Cortex of kidney (tissue), 1 donor: ENCODE results near the gene RTKN2.

Source experiments
- DNase-seq: peaks from one replicate; lab custom pipeline; 2025; lab: John Stamatoyannopoulos, UW

Gene RTKN2

DNA sequence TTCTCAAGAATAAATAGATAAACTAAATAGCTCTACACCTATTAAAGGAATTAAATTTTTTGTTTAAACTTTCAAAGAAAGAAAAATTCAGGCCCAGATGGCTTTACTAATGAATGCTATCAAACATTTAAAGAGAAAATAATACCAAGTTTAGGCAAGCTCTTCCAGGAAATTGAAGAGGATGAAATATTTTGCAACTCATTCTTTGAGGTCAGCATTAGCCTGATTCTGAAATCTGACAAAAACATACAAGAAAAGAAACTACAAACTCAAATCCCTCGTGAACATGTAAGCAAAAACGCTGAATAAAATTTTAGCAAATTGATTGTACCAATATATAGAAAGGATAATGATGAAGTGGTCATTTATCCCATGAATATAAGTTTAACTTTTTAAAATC lies 93.4 kb downstream of the RTKN2 start:
- no peak for DNase-seq

DNA sequence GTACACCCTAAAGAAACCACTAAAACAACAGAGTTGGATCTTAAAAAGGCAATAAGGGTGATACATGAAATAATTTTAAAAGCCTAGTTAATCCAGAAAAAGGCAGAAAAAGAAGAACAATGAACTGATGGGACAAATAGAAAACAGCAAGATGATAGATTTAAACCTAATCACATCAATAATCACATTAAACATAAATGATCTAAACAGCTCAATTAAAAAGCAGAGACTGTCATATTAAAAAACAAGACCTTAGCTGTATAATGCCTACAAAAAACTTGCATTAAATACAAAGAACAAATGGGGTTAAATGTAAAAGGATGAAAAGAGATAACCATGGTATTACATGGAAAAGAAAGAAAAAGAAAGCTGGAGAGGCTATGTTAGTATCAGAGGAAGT lies 96.2 kb downstream of the RTKN2 start:
- no peak for DNase-seq

DNA sequence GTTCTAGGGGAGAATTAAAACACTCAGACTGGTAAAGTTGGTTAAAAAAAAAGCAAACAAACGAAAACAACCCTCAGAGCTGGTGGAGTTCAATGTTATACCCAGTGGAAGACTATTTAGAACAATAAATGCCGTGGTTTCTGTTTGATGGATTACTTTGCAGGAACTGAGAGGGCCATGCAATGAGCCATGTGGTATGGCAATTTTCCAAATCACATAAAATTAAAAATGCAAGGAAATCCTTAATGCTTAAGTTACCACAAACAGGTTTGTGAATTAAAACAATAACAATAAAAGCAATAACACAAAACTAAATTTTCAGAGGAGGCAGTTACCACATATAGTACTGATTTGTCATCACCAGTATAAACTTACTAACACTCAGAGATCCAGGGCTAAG lies 96.9 kb downstream of the RTKN2 start:
- no peak for DNase-seq

DNA sequence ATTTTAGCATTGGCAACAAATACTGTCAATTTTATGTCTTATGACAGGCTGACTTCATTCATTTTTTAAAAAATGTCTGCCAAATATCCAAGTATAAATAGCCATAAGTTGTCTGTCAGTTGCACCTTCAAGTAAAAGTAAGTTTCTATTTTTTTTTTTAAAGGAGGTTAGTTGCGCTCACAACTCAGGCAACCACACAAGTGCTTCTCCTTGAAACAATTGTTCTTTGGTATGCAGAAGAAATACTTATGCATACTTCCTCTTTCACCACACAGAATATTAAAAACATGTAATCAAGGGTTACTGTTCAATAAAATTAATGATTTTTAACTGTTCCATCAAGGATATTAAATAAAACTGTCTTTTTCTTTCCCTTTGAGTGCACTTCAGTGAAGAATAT lies 97.9 kb downstream of the RTKN2 start:
- no peak for DNase-seq

DNA sequence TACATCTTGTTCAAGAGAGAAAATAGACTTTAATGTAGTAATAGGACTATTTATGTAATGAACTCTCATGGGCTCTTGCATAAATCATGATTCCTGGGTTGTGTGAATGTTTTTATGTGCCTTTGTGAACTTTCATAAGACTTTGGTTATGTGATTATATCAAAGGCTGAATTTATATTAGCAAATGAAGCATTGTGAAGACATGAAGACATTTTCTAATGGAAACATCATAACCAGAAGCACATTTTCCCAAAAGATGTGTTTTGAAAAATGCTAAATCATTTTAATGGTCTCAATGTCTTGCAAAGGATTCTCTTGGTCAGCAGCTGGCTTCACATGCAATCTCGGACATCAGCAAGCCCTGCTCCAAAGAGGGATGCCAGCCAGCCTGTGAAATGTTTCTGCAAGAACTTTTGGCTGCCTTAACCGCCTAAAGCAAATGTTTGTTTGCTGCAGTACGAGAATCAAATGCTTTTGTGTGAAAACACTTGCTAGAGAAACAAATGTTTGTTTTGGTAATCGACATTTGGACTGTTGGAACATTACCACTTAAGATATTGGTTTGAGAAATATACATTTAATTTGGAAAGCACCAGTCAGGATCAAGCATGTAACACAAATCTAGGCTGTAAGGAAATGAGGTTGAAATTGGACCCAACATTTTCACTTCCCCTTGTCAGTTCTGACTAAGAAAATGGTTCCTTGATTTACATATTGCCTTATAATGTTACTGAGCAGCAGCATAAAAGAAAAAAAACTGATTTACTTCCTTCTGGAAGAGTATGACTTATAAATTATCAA lies 102.1 kb downstream of the RTKN2 start:
- no peak for DNase-seq

DNA sequence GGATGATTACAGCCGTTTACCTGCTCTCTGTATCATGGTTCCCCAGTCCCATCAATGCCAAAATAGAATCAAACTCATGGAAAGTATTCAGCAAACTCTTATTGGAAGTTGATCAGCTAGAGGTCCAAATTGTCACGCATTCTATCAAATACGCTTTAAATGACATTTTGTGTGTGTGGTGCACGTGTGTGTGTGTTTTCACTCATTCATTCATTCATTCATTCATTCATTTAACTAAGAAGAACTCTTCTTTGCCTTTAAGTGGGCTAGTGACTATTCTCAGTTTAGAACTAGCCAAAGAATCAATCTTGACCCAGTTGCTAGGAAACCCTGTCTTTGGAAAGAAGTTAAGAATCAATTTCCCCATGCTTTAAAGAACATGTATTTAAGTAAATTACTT lies 102.8 kb downstream of the RTKN2 start:
- DNase-seq, result no peak

DNA sequence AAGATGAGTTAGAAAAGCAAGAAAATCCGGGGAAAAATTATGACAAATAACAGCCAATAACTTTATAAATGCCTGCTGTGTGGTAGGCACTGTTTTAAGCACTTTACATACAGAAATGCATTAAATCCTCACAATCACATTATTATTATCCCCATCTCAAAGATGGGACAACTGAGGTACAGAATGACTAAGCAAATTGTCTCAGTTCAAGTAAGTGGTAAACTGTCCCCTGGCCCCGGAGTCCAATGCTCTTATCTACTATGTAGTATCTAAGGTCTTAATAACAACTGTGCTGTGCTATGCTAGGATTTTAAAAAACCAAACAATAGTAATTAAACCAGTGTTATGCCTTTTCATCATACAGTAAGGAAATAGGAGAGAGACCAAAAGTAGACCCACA lies 105.6 kb downstream of the RTKN2 start:
- DNase-seq, result no peak

DNA sequence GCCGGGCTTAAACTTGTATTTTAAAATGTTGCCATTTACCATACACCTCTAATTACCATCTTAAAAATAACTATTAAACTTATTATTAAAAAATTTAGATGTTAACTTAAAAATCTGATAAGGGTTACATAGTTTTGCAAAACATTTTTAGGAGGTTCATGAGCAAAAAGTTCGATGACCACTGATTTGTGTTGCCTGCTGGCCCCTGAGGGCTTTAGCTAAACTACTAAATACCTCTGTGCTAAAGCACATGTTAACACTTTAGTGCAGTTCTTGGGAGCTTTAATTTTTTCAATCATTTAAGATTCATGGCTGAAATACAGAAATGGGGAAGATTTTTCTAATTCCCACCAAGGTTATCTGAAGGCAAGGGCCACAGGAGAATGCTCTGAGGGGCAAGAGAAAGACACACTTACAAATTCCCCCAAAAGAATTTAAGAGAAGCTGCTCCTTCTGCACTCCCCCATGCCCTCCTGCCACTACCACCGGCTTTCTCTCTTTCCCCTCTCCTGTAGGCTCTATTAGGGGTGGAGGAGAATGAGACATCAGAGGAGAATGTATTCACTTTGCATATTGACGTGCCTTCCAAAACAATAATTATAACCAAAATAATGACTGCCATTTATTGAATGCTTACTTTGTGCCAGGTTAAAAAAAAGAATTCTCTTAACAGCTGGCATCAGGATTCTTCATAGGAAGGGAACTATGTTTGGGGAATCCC lies 106.2 kb downstream of the RTKN2 start:
- DNase-seq, result no peak

DNA sequence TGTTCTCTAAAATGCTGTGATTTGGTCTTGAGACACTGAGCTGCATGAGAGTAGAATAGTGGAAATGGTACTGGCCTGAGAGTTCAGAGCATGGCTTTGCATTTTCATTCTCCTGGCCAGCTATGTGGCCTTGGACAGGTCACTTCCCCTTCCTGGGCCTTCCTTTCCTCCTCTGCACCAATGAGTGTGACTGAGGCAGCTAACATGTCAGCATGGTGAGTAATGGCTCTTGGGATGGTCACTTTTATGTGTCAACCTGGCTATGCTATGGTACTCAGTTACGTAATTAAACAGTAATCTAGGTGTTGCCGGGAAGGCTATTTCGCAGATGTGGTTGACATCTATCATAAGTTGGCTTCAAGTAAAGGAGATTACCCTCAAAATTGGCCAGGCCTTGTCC lies 109.3 kb downstream of the RTKN2 start:
- DNase-seq, result no peak

DNA sequence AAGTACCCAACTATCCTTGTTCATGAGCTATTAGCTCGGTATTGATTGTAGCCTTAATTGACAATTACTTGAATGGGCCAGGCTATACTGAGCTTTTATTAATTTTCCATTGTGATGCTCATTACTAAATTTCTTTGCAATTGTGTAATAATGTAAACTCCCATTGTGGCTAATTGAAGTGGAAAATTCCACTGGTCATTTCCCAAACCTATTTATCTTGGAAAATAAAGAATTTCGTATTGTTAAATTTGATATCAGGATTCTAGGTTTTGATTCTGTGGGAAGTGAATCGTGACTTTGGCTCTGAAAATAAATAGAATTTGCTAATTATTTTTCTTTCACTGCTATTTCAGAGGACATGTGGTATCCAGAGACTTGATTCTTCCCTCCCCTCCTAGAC lies 111.0 kb downstream of the RTKN2 start:
- no peak for DNase-seq

DNA sequence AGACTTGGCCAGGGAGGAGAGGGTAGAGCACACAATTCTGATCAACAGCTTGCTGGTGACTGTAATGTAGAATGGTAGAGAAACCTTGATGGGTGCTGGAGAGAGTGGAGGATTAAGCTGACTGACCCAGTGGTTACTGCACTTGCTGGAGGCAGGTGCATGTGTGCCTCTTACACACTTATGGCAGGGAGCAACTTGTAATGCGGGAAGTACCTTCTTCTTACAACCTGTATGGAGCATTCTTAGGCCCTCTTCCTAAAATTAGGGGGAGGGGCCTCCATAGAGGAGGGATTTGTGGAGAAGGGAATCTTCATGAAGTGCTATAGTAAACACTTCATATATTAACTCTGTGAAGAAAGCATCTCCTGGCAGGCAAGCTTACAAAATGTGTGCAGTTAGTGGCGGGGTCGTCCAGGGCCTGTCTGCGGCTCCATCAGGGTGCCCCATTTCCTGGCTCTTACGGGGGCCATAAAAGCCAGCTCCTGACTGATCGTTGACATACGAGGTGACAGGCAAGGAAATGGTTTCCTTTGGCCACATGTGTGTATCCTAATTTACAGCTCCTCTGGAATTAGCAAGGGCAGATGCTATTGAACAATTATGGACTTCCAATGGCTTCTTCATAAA lies 113.5 kb downstream of the RTKN2 start:
- no peak for DNase-seq

DNA sequence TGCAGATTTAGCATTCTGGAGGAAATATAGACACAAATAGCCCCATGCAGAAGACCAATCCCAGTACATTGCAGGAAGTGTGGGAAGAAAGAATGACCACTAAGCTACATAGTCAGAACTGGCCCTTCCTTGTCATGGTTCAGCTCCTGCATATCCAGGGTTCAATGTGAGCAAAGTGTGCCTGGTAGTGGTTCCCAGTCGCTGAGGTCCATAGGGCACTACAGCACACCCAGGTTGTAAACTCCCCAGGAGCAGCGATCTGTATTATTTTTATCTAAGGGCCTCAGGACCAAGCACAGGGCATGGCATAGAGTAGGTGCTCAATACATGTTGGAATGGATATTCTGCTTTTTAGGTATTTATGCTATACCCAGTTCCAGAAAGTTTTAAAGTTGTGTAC lies 114.4 kb downstream of the RTKN2 start:
- no peak for DNase-seq

DNA sequence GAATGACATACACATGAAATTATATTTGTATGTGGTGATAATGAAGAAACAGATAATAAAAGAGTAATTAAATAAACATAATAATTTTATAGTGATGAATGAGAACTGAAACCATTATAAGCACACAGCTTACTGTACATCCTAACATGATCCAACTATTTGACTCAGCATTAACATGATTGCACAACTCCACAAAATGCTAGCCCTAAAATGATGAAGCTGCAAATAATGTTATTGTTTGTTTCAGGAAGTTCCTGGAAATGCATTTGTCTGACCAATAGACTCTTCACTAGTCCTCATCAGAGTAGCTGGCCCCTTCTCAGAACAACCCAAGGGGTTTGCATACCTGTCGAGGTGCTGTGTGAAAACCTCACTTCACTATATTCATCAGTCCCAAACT lies 115.5 kb downstream of the RTKN2 start:
- no peak for DNase-seq

DNA sequence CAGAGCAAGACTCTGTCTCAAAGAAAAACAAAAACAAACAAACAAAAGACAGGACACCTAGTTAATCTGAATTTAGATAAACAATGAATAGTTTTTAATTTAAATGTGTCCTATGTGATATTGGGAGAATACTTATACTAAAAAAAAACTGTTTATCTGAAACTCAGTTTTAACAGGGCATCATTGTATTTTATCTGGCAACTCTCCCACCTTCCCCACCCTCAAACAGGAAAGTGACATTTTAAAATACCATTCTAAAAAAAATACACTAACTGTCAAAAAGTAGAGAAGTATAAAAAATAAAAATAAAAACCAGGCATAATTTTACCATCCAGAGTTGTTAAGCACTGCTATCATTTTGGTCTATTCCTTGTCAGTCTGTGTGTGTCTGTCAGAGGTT lies 119.0 kb downstream of the RTKN2 start:
- no peak for DNase-seq

DNA sequence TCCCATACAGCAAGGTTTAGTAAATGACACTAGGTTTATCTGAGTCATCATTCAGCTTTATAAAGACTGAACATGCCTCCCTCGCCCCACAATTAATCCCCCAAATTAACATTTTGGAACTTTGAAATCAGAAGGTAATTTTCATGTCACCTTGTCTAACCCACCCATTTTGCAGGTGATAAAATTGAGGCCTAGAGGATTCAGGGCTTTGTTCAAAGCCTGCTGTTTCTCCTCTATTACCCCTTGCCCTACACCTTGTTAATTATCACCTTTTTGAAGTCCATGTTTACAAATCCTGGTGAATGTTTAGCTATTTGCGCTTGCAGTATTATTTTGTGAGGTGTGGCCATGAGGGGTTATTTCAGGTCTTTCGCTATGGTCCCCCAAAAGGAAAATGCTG lies 120.5 kb downstream of the RTKN2 start:
- no peak for DNase-seq

DNA sequence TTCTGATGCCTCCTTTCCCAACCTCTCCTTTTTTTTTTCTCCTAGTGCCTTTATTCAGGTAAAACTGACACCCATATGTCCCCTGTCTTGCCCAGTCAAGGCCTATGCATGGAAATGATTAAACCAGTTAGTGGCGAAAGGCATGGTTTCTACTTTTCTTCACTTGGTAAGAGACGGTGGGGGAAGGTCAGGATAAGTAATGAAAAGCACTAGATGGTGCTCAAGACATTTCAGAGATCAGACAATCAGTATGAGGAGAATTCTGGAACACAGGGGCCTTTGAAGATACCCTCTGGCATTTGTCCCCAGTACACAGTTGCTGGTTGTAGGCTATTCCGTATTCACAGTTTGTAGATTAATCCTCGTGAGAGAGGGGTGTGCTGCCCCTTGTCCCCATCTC lies 121.2 kb downstream of the RTKN2 start:
- no peak for DNase-seq

DNA sequence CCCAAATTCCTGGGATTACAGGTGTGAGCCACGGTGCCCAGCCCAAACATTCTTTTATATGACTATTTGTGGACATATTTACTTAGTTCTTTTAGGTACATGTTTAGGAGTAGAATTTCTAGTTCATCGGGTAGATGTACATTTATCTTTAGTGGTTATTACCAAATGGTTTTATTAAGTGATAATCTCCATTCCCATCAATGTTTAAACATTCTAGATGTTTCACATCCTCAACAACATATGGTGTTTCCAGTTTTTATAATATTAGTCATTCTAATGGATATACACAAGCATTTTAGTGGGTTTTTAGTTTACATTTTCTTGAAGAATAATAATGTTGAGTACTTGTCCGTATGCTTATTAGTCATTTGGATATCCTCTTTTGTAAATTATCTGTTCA lies 131.7 kb downstream of the RTKN2 start:
- DNase-seq, result no peak

DNA sequence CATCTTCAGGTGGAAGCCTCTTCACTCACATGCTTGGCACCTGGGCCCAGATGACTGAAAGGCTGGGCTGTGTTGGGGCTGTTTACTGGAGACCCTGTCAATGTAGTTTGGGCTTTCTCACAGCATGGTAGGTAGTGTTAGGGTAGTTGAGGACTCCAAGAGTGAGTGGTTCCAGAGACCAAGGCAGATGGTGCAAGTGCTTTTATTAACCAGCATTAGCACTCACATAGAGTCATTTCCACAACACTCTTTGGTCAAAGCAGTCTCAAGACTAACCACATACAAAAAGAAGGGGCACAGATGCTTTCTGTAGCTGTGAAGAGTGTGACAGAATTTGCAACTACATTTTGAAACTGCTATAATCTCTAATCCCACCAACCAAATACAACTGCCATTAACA lies 135.0 kb downstream of the RTKN2 start:
- no peak for DNase-seq
